VCaP (cell line): ENCODE measurements around the gene TMC6.

Source experiments
- H3K27ac ChIP-seq: fragments of 450-650 bp; 2 replicates; pipeline ENCODE4 v1.5.1; 2017
- TF ChIP-seq, protein P1 (sequence below): fragments of 450-650 bp; conservative IDR thresholded peaks from 2 replicates; pipeline ENCODE4 v1.5.1; 2017; ENCODE audit warnings: mild to moderate bottlenecking, moderate library complexity

TMC6 gene

DNA sequence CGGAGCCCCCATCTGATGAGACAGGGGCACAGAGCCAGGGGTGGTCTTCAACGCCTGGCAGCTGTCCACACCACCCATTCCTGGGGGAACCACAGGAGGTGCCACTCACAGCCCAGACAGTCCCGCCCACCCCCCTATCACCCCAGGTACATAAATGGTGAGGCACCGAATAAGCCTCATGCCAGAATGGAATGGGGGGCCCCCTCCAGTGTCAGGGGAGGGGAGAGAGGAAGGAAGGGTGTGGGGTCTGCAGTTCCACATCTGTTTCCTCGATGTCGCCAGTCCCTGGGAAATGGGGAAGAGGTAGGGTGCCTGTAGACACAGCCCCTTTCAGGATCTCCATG lies 1.7 kb downstream of the TMC6 start:
- TF ChIP-seq, protein P1, sequence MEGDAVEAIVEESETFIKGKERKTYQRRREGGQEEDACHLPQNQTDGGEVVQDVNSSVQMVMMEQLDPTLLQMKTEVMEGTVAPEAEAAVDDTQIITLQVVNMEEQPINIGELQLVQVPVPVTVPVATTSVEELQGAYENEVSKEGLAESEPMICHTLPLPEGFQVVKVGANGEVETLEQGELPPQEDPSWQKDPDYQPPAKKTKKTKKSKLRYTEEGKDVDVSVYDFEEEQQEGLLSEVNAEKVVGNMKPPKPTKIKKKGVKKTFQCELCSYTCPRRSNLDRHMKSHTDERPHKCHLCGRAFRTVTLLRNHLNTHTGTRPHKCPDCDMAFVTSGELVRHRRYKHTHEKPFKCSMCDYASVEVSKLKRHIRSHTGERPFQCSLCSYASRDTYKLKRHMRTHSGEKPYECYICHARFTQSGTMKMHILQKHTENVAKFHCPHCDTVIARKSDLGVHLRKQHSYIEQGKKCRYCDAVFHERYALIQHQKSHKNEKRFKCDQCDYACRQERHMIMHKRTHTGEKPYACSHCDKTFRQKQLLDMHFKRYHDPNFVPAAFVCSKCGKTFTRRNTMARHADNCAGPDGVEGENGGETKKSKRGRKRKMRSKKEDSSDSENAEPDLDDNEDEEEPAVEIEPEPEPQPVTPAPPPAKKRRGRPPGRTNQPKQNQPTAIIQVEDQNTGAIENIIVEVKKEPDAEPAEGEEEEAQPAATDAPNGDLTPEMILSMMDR = no peak
- H3K27ac ChIP-seq = peak overlapping the region; percentile 93

DNA sequence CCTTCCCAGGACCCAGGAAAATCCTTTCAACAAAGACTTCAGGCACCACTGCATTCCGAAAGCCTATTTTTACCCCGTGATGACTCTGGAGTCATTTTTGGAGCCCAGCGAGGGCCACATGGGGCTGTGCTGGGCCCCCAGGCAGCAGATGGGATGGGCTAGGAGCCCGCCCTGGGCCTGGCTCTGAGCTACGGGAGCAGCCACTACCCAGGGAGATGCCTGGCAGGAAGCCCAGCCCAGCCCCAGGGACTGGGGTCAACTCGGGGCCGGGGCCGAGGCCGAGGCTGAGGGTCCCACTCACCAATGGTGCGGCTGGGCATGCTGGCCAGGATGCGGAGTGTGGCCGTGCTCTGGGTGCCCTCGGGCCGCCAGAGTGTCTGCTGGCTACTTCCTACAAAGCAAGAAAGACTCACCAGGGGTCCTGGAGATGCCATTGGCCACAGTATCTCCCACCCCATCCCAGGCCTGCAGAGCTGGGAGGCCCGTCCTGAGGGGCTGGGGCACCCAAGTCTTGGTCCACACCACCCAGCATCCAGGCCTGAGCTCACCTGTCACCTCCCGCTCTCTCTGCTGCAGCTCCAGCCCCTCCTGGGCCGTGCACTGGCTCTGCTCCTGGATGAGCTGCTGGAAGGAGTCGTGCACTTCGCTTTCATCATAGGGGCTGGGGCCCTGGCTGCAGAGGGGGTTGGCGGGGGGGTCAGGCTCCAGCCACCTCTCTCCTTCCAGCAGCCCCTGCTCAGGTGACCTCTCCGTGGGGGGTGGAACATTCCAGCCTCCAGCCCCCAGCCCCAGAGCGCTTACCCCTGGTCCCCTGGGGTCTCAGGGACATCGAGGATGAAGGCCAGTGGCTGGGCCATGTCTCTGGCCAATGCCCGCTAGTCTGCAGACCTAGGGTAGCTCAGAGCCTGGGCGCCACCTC lies 2.3 kb downstream of the TMC6 start:
- peak overlapping the region; percentile 93; the same call in 1 of the 2 replicates for H3K27ac ChIP-seq
- TF ChIP-seq, protein P1 = no peak

DNA sequence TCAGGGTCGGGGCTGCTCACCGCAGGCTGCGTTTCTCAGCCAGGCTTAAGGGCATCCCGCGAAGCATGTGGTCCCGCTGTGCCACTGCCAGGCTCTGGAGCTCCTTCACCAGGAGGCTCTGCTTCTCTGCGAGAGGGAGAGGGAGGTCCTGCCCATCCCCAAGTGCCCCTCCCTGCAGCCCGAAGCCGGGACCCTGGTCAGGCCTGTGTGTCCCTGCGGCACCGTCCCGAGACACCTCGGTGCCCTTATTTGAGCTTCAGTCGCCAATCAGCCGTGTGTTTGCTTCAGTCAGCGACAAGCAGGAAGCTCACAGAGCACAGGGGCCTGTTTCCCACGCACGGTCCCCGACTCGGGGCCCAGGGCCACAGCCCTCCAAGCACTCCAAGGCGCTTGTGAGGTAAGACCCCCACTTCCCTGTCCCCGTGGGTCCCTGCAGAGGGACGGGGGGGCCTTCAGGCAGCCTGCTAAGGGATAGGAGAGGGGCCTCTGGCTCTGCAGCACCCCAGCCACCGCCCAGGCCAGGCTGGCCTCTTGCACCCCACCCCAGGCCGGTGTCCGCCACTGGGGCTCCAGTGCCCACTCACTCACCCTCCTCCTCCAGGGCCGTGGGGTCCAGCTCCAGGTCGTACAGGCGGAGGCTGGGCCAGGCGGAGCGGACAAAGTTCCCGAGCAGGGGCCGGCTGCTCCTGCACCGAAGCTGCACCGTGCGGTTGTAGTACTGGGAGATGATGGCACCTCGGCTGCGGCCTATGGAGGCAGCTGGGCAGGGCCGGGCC lies 3.2 kb downstream of the TMC6 start:
- TF ChIP-seq, protein P1 = no peak
- H3K27ac ChIP-seq = peak overlapping the region; percentile 93; the same call in 1 of the 2 replicates

DNA sequence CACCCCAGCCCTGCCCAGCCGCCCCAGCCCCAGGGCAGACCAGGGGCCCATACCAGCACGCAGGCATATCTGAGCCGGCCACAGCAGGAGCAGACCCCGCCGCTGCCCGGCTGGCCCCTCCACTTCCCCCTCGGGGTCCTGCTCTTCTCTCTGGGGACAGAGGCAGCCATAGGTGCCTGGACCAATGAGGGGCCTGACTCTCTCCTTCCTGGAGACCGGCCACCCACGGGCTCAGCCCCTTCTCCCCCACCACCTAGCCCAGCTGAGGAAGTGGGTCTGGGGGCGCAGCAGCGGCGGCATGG lies 3.8 kb downstream of the TMC6 start:
- H3K27ac ChIP-seq = no peak overlapping the region
- TF ChIP-seq, protein P1 = no peak

DNA sequence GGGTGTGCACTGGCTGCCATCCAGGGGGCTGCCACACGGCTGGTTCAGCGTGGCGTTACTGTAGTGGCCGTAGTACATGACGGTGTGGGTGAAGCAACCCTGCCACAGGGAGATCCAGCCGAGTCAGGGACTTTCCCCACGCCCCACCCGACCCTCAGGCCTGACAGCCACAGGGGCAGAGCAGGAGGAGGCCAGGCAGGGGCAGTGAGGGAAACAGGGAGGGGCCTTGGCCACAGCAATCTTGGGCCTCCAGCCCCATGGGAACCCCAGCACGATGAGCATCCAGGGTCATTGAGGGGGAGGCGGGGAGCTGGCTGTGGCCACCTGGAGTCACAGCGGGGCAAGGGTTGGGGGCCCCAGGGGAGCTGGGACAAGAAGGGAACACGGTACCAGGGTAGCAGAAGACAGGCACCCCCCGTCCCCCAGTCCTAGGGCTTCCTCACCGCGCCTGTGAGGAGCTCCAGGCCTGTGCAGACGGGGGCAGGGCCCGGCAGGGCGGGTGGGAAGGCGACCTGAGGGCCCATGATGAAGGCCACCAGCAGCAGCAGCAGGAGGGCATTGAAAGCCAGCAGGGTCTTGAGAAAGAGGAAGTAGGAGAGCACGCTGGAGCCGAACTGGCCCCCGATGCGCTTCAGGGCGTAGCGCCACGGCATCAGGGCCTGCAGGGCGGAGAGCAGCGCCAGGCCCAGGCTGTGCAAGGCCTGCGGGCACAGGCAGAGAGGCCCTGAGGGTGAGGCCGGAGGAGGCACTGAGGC lies 4.3 kb downstream of the TMC6 start:
- H3K27ac ChIP-seq = no peak overlapping the region
- TF ChIP-seq, protein P1 = no peak

DNA sequence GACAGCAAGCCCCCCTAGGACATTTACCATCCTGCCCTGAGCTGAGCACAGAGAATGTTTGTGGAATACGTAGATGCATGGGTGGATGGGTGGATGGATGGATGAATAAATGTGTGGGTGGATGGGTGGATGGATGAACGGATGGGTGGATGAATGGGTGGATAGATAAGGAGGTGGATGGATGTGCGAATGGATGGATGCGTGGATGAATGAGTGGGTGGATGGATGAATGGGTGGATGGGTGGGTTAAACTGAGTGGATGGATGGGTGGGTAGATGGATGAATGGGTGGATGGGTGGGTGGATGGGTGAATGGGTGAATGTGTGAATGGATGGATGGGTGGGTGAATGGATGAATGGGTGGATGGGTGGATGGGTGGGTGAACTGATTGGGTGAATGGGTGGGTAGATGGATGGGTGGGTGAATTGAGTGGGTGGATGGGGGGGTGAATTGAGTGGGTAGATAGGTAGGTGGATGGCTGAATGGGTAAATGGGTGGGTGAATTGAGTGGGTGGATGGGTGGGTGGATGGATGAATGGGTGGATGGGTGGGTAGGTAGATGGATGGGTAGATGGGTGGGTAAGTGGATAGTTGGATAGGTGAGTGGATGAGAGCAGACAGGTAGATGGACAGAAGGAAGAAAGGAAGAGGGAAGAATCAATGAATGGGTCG lies 5.2 kb downstream of the TMC6 start:
- no peak overlapping the region for H3K27ac ChIP-seq
- TF ChIP-seq, protein P1 = no peak
